Upper lobe of right lung (tissue), 1 donor: Measurements from ENCODE around the gene CNOT2. TPM values are rescaled to one million over a fixed set of nuclear protein-coding genes. Genes with fewer than 3 reads are reported as not detected.

Experiments used
- total RNA-seq: library from RNA; stranded (reverse); fragmentation: NEBNext Ultra II Directional; extraction: Animal tissue kit (Norgen Biotek cat#: 25700); gene quantifications from one replicate; pipeline ENCODE4 v1.2.1, GENCODE V29; 2021
- donor health status: DM: no; HTN: yes; CAD: no; lungs with severe emphysema.

Gene CNOT2
- total RNA-seq, 1 donor from 2014 or later: 71.4 TPM

Other genes starting within 250 kb of the CNOT2 start
- 6.0 TPM for gene KCNMB4, start 122.9 kb downstream of the CNOT2 start, total RNA-seq